Loucy (cell line): ENCODE results near the gene LMO7.

ENCODE experiments used
- EZH2phosphoT487 ChIP-seq: fragments of 200-600 bp; IDR thresholded peaks from 2 replicates; pipeline ENCODE4 v1.6.1; 2018; ENCODE audit warnings: antibody characterized with exemption, mild to moderate bottlenecking, moderate library complexity, borderline replicate concordance
- TF ChIP-seq, protein P1 (sequence below): fragments of 200-600 bp; sonication (generic); conservative IDR thresholded peaks from 2 replicates; pipeline ENCODE4 v1.5.1; 2014; ENCODE audit warnings: mild to moderate bottlenecking, antibody characterized with exemption, low read length

DNA sequence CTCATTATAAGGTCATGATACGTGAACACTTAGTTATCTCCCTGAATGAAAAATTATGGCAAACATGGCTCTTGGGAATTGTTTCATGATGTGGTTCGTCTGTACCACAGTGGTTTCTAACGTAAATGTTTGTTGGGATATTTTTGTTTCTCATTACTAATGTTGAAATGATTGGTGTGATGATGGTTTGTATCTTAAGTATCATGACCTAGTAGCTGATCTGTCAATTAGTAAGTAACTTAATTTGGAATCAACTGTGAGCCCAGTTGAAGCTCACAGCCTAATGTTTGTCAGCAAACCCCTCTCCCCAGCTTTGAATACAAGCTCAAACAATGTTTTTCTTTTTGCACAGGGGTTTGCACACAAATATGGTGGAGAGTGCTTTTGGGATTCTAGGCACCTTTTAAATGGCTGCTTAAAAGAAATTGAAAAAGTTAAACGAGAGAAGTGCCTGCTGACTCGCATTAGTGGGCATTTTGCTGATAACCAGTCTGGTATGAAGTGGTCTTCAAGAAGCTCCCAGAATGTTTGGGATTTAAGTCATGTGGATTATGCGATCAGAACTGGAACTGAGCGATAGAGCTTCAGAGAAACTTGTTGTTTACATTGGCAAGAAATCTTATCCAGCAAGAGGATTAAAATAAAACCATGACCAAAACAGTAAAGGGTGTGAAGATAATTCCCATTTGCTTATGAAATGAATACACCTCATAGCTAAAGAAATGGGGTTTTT is 68.2 kb downstream of the LMO7 start:
- TF ChIP-seq, protein P1, sequence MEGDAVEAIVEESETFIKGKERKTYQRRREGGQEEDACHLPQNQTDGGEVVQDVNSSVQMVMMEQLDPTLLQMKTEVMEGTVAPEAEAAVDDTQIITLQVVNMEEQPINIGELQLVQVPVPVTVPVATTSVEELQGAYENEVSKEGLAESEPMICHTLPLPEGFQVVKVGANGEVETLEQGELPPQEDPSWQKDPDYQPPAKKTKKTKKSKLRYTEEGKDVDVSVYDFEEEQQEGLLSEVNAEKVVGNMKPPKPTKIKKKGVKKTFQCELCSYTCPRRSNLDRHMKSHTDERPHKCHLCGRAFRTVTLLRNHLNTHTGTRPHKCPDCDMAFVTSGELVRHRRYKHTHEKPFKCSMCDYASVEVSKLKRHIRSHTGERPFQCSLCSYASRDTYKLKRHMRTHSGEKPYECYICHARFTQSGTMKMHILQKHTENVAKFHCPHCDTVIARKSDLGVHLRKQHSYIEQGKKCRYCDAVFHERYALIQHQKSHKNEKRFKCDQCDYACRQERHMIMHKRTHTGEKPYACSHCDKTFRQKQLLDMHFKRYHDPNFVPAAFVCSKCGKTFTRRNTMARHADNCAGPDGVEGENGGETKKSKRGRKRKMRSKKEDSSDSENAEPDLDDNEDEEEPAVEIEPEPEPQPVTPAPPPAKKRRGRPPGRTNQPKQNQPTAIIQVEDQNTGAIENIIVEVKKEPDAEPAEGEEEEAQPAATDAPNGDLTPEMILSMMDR, result no peak
- no peak for TF ChIP-seq EZH2phosphoT487
